Esophagus squamous epithelium (tissue), 5 donors: ENCODE measurements around the gene RPL18A. TPM values are rescaled to one million over a fixed set of nuclear protein-coding genes. Genes with fewer than 3 reads are reported as not detected.

ENCODE experiments used
- DNase-seq: peaks from one replicate; lab custom pipeline; 2025; lab: John Stamatoyannopoulos, UW
- H3K27ac ChIP-seq, 4 donors: fragments of 200-600 bp; sonication (generic); one replicate each; pipeline ENCODE4 v1.5.1; 2016 to 2019; ENCODE audit warnings: mild to moderate bottlenecking in 1 of 4
- H3K27me3 ChIP-seq, 4 donors: fragments of 200-600 bp; sonication (generic); 1 replicate in 3 of 4; 2 replicates in 1 of 4; pipeline versions ENCODE4 v1.5.1 to v1.6.0; 2017 to 2021; ENCODE audit warnings: antibody characterized with exemption in 1 of 4
- H3K36me3 ChIP-seq, 3 donors: fragments of 200-600 bp; sonication (generic); one replicate each; pipeline ENCODE4 v1.5.1; 2016 to 2019
- H3K4me1 ChIP-seq, 3 donors: fragments of 200-600 bp; sonication (generic); one replicate each; pipeline ENCODE4 v1.5.1; 2017 to 2019
- H3K4me3 ChIP-seq, 4 donors: fragments of 200-600 bp; sonication (generic); 1 replicate in 3 of 4; 2 replicates in 1 of 4; pipeline ENCODE4 v1.5.1; 2016 to 2019; ENCODE audit warnings: mild to moderate bottlenecking in 2 of 4, moderate library complexity in 1 of 4
- H3K9me3 ChIP-seq, 3 donors: fragments of 200-600 bp; sonication (generic); one replicate each; pipeline ENCODE4 v1.5.1; 2016 to 2019
- CTCF ChIP-seq, 6 experiments: fragments of 450-650 bp in 4 of 6; fragments of 200-600 bp in 2 of 6; sonication (generic) in 2 of 6; IDR thresholded peaks; one replicate each; pipeline ENCODE4 v1.5.1; 2016 to 2019; ENCODE audit warnings: antibody characterized with exemption in 6 of 6, mild to moderate bottlenecking in 4 of 6, moderate library complexity in 4 of 6
- POLR2A ChIP-seq, 4 donors: fragments of 450-650 bp; IDR thresholded peaks; one replicate each; pipeline ENCODE4 v1.6.1; 2017; ENCODE audit warnings: antibody characterized with exemption in 4 of 4, mild to moderate bottlenecking in 4 of 4, moderate library complexity in 3 of 4
- WGBS, 2 donors: methylation state at CpG; one replicate each; pipeline ENCODE4 v1.1.5; 2018; 5-methylcytosine and 5-hydroxymethylcytosine counted together
- intact Hi-C: fragments of 100-400 bp; cut with DNase I; formaldehyde crosslinking; loops from one replicate; pipeline ENCODE4 v1.15.0; 2022
- total RNA-seq, 4 donors: library from RNA; depleted of rRNA; stranded (reverse); fragments of >200 nt; gene quantifications; one replicate each; pipeline ENCODE4 v1.1.0, GENCODE V29; 2016
- donor health status: DM: yes; HTN: yes; CAD: no.

Gene RPL18A
- total RNA-seq, 4 donors from 2014 or later = 1,080 to 2,192 (median 1,622) TPM

GRCh38 chr19:17855280-17856152, 4.2 kb upstream of the RPL18A start:
- peaks cover 0 to 24% (median 9%) of the 10 kb centered on the region in 3 donors for H3K4me1 ChIP-seq
- no peak overlapping the region for H3K4me3 ChIP-seq
- no peaks in the 10 kb centered on the region for H3K27me3 ChIP-seq
- peak; percentile 92 to 99 (median 96) for TF ChIP-seq CTCF (IDR thresholded peaks at IDR 0.05)
- TF ChIP-seq POLR2A (IDR thresholded peaks at IDR 0.05) = no peak
- no peak for DNase-seq
- no peak overlapping the region for H3K27ac ChIP-seq
- no peaks in the 10 kb centered on the region for H3K36me3 ChIP-seq
- intact Hi-C loops = no loop called here
- WGBS, 2 donors = 12 to 14% methylated on average over 26 of the region's 29 CpGs
- no peaks in the 10 kb centered on the region for H3K9me3 ChIP-seq

GRCh38 chr19:17860331-17860992, 752 bp downstream of the RPL18A start:
- intact Hi-C loops = no loop called here
- peak overlapping the region; percentile 83 to 94 (median 89) for H3K4me3 ChIP-seq
- peaks cover 25 to 48% (median 33%) of the 10 kb centered on the region in 3 donors for H3K36me3 ChIP-seq
- H3K9me3 ChIP-seq = no peaks in the 10 kb centered on the region
- TF ChIP-seq CTCF (IDR thresholded peaks at IDR 0.05) (no peak), POLR2A (IDR thresholded peaks at IDR 0.05) (no peak)
- H3K27me3 ChIP-seq = no peaks in the 10 kb centered on the region
- H3K4me1 ChIP-seq = peaks cover 26 to 55% (median 45%) of the 10 kb centered on the region in 3 donors
- peak overlapping the region; percentile 88 to 95 (median 93) for H3K27ac ChIP-seq
- 0 to 3% methylated on average over 14 to 15 of the region's 22 CpGs for WGBS, 2 donors
- DNase-seq = no peak

GRCh38 chr19:17860993-17861360, 1.3 kb downstream of the RPL18A start:
- intact Hi-C loops = no loop called here
- Histone ChIP-seq H3K27ac (peak overlapping the region; percentile 88 to 95 (median 93)), H3K4me3 (peak overlapping the region; percentile 83 to 94 (median 89)), H3K27me3 (no peaks in the 10 kb centered on the region), H3K9me3 (no peaks in the 10 kb centered on the region), H3K36me3 (peaks cover 25 to 52% (median 33%) of the 10 kb centered on the region in 3 donors), H3K4me1 (peaks cover 26 to 57% (median 48%) of the 10 kb centered on the region in 3 donors)
- DNase-seq = no peak
- WGBS, 2 donors = 11 to 18% methylated on average over 6 to 7 of the region's 7 CpGs
- TF ChIP-seq POLR2A (IDR thresholded peaks at IDR 0.05) (no peak), CTCF (IDR thresholded peaks at IDR 0.05) (no peak)

- Histone ChIP-seq H3K27ac (peak overlapping the region in 3 of 4 donors; percentile 3 to 95 (median 88)), H3K4me3 (peak overlapping the region; percentile 83 to 94 (median 89)), H3K36me3 (peaks cover 25 to 52% (median 33%) of the 10 kb centered on the region in 3 donors), H3K27me3 (no peaks in the 10 kb centered on the region), H3K9me3 (no peaks in the 10 kb centered on the region), H3K4me1 (peaks cover 26 to 60% (median 50%) of the 10 kb centered on the region in 3 donors)
- no peak for TF ChIP-seq CTCF (IDR thresholded peaks at IDR 0.05)
- TF ChIP-seq POLR2A (IDR thresholded peaks at IDR 0.05) = no peak
- WGBS, 2 donors = 23 to 44% methylated on average over 5 to 18 of the region's 23 CpGs
- intact Hi-C loops = no loop called here
- DNase-seq = no peak
Measured at GRCh38 chr19:17861542-17862402, 2.1 kb downstream of the RPL18A start.
